NCI-H2107 treated with DMSO at 0.1 percent for 48 hours (cell line): ENCODE results near the gene NEK10.

Source experiments
- DNase-seq: peaks from one replicate; lab custom pipeline; 2025; ENCODE audit not compliant: unreplicated experiment; lab: John Stamatoyannopoulos, UW

The NEK10 gene

DNA sequence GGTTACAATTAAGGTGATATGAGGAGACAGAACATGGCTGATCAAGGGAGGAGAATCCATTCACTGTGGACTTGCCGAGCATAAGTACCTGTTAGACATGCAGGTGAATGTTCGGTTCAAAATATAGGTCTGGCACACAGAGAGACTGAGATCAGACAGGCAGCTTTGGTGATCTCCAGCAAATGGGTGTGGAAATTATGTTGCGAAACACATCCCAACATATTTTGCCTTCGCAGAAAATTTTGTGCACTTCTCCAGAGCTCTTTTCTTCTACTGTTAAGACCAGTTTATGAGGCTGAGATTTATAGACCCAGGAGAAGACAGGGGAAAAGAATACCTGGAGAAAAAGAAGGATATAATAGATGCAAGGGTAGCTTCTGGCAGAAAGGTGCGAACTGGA, 183.2 kb downstream of the NEK10 start:
- DNase-seq = no peak

DNA sequence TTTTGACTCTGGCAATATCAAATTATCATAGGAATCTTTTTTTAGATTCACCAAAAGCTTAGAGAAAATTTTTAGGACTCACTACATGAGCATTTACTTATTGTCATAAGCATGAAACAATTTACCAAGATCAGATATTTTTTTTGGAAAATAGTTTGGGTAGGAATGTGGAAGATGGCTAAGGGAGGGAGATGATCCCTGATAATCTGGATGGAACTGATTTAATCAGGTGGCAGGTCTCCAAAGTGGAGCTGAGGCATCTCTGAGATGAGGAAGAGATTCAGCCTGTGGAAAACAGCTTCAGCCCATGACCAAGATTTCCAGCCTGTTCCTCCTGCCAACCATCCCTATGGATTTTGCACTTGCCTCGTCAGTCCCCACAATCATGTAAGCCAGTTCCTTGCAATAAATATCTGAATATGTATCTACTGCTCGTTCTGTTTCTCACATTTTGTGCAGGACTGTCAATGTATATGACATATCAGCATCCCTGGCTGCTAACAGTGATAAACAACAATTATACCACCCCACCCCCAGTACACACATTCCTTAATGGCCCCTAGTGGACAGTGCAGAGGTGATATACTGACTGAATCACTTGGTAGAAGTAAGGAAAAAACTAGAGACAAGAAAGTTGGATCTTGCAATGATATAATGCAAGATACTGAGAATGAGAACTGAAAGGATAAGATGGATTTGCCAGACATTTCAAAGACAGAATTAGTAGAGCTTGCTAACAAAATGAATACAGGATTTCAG, 183.8 kb downstream of the NEK10 start:
- DNase-seq = no peak

DNA sequence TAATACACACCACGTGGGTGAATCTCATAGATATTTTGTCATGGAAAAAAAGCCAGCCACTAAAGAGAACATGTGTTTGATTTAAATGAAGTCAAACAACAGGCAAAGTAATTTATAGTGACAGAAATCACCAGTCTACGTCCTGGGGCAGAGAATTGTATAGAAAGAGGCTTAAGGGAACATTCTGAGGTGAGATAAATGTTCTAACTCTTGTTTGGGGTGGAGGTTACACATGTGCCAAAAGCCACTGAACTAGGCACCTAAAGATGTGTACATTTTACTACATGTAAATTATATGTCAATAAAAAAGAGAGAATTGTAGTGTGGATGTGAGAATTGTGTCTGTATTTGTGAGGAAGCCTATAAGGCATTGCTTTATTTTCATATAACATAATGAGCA, 184.9 kb downstream of the NEK10 start:
- DNase-seq = no peak

DNA sequence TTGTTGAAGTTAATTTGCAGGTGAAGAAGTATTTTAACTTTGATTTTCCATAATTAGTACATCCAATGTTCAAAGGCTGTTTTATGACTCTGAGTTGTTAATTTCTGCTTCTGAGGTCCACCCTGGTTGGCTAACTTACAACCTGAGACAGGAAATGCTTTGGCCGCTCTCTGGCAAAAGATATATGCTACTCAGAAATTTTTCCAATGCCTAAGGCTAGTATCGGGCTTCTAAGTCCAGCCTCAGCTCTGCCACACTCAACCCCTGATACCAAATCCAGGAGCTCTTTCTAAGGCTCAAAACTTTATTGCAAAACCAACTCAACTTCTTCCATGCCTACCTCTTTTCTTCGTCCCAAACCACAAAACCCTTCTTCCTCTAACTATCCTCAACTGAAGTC, 192.9 kb downstream of the NEK10 start:
- DNase-seq = no peak

DNA sequence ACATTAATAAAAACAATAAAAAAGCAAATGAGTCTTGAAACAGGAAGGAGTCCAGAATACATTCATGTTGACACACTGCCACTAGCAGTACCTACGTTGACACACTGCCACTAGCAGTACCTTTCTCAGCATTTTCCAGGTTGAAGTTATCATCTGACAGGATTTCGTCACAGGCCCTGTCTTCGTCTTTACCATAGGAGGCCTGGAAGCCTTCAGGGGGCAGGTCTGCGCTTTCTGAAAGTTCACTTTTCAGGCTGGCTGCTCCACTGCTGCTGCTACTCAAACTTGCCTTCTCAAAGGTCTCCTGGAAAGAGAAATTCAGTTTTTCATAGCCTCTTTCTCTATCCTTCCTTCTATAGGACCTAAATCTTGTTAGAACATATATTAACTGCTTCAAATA, 194.7 kb downstream of the NEK10 start:
- DNase-seq = no peak

DNA sequence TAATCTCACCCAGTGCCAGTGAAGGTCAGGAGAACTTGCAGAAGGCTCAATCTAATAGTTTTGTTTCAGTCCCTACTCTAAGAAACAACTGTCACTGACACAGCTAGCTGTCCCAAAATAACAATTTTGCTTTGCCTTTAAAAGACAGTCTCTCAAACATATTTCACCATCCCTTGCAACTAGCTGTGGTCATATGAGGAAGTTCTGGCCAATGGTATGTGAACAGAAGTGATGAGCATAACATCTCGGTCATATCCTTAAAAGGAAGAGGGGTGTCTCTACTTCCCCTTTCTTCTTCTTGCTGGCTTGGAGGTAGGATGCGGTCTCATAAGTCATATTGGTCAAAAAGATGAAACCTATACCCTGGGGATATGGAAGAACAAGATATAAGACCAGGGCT, 198.1 kb downstream of the NEK10 start:
- no peak for DNase-seq

DNA sequence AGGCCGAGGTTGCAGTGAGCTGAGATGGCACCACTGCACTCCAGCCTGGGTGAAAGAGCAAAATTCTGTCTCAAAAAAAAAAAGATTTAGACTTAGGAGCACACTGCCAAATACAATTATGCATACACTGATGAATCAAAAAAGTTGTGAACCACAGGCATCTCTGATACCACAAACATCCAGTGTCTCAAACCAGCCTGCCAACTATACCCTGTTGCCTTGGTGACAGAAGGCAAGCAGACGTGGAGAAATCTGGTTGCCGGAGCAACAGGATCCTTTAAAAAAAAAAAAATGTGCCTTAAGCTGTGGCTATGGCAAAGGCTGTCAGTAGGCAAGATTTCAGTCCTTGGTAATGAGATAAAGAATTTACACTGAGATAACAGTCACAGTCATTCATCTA, 202.3 kb downstream of the NEK10 start:
- DNase-seq = no peak

DNA sequence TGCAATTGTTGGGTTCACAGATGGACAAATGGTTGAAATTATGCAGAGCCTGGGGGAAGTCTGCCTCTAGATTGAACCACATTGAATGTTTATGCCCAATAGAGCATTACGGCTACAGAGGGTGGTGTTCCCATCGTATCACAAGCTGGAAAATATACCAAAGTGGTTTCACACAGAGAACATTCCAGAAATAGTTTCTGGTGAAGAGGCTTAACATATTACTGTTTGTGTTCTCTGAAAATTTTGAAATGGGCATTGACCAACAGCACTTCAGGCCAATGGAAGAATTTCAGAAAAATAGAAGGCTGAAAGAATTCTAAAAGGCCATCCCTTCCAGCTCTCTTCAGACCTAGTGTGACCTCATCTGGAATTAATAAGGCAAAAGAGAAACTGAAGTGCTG, 203.9 kb downstream of the NEK10 start:
- DNase-seq = no peak

DNA sequence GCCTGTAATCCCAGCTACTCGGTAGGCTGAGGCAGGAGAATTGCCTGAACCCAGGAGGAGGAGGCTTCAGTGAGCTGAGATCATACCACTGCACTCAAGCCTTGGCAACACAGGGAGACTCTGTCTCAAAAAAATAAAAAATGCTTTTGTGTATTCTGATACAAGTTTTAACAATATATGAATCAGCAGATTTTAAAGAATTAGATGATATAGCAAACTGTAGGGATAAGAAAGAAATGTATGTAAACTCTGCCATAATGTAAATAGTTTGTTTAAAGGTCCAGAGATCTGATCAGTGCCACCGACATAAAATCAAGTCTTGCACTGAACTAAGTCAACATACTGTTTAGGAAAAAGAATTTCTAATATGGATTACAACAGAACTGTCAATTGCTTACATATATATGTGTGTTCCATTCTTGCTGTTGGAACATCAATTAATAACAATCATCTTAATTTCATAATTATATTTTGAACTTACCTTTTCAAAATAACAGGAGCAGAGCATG, 208.3 kb downstream of the NEK10 start:
- no peak for DNase-seq

DNA sequence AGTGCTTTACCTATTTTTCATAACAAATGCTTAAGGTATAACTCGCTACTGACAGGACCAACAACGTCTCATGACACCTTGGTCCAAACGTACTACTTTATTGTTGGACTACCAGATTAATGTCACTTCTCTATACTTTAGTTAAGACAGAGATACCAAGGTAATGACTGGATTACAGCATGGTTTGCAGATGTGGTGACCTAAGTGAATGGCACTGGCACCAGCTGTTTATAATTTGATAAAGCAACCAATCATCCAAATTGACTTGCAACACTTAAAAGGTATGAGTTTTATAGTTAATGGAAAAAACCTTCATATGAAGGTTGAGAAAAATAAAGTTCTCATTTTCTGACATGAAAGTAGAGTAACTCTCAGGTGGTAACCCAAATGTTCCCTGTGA, 209.0 kb downstream of the NEK10 start:
- no peak for DNase-seq

DNA sequence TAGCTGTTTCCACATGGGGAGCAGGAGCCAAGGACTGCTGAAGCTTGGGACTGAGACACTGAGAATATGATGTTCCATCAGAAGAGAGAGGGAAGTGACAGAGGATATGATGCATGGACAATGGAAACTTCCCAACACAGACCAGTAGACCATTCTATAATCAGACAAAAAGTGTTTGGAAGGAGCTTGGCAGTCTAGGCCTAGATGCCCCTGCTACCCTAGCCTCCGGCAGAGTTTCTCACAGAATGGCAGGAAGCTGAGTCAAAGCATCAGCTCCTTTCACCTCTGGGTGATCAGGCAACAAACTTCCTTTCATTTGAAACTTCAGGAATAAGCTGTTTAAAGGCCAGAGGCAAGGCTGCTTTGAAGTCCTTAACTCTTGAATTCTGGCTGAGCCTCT, 222.0 kb downstream of the NEK10 start:
- no peak for DNase-seq

DNA sequence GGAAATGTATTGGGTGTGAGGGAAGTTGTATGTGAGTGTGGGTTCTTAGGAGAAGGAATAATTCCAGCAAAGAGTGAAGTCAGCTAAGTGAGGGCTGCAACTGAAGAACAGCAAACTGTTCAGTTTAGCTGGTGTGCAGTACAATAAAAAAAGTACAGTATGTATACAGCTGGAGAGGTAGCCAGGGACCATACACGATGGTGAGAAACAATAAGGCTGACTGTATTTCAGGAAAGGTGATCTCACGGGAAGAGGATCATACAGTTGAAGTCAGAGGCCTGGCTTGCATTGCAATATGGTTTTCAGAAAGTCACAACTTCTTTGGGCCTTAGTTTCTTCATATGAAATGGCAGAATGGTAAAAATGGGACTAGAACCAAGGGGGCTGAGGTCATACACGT, 222.4 kb downstream of the NEK10 start:
- no peak for DNase-seq

DNA sequence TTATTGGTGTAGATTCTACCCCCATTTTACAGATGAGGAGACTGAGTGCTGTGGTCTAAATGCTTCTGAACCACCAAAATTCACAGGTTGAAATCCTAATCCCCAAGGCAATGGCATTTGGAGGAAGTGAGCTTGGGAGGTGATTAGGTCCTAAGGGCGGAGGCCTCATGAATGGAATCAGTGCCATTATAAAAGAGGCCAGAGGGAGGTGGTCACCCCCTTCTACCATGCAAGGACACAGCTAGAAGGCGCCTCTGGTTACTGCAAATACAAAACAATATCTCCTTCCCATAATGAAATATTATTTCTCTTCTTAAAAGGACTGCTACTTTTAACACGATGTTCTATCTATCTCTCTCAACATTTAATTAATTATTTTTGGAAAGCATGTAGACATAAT, 223.5 kb downstream of the NEK10 start:
- DNase-seq = no peak

DNA sequence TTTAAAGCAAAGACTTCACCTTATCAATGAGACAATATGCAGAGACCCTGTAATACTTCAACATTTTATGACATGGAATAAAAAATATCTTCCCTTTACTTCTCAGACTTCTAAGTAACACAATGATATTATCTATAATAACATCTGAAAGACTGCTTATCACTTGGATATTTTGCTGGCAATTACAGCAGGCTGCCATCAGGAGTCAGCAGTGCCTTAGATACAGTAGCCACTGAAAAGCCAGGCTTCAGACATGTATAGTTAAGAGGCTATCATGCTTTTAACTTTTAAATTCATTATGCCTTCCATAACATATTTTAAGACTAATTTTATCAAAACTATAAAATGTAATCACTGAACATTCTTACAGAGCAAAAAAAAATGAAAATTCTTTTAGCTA, 227.5 kb downstream of the NEK10 start:
- no peak for DNase-seq

DNA sequence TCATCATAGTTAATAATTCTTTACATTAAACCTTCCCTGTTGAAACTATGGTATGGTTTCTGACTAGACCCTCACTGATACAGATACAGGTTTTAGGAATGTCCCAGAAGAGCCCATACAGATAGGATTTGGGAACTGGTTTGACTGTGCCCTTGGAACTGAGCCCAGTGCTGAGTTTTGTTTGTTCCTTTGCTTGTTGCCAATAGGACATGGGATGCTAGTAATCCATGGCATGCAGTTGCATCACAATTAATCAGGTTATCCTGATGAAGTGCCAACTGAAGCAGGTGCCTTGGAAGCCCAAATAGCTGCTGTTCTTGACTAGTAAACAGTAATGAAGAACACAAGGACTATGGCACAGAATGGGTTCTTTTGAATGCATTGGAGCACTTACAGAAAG, 230.6 kb downstream of the NEK10 start:
- no peak for DNase-seq

DNA sequence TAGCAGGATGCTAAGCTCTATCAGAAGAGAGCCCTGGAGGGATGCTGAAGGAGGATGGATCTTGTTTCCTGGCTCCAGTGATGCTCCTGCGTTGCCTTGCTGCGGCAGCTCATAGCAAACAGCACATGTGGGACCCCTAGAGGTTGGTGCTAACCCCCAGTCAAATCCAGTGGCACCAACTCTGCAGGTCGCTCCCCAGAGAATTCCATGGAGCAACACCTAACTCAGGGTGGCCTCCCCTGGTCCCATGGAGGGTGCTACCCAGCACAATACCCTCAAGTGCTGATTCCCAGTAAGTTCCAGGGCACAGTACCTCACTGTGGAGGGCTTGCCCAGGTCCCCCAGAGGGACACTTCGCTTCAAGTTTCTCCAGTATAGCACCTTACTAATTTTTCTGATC, 231.2 kb downstream of the NEK10 start:
- no peak for DNase-seq

DNA sequence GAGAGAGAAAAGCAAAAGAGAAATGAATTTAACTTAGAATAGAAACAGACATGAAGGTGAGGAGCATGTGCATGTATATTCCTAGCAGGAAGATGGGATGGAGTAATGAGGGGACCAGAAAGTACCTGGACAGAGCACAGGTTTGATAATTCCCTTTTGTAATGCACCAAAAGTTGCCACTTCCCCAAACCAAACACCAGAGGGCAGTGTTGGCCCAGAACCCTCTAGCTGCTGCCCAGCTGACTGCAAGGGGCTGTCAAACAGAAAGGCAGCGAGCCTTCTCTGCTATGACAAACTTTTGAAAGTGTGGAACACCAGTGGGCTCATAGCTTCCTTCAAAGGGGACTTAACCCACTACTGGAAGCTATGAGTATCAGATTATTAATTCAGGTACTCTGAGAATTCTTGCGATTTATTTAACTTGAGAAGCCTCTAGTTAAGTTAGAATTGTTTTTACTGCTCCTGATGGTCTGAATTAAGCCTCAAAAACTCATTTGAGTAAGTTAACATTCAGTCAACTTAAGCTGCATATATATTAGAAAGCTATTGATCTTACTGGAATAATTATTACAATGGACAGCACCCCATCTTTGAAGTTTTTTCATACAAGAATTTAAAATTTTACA, 234.9 kb downstream of the NEK10 start:
- peak; percentile 29 for DNase-seq

DNA sequence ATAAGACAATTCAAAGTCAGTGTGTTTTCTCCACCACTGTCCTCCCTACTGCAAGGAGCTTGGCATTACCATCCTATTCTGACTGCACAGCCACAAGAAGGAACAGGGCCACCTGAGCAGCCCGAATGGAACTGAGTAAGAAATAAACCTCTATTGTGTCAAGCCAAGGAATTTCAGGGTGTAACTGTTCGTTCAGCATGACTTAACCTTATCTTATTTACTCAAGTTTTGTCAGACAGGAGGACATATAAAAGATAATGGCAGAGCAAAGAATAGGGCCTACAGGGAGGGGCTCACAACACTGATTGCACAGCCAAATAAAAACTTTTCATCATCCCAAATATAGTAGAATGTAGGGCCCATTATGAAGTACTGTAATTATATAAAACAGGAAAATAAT, 236.1 kb downstream of the NEK10 start:
- DNase-seq = no peak

DNA sequence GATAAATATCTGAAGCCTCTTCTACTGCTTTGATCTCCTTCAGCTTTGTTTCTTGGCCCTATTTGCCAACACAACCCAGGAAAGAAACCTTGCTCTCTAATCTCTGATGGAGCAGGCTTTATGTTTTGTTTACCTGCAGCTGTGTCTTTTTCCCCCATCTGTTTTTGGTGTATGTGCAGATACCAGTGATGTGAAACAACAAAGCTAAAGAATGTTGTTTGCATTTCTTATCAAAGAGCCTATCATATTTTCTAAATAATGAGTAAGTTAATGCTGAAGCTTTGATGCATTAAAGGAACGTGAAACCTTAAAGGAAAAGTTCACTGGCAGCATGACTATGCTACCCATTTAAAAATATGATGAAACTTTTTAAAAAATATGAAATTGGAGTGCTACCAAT, 238.4 kb downstream of the NEK10 start:
- DNase-seq = no peak

DNA sequence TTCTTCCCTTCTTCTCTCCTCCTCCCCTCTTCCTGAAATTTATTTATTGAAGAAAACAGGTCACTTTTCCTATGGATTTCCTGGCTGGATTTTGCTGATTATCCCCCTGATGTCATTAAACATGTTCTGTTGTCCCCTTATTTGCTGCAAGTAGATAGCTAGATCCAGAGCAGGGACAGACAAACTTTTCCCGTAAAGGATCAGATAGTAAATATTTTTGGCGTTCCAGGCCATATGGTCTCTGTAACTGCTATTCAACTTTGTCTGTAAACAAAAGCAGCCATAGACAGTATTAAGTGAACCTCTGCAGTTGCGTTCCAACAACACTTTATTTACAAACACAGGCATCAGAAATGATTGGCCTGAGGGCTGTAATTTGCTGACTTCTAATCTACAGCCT, 241.3 kb downstream of the NEK10 start:
- DNase-seq = no peak

DNA sequence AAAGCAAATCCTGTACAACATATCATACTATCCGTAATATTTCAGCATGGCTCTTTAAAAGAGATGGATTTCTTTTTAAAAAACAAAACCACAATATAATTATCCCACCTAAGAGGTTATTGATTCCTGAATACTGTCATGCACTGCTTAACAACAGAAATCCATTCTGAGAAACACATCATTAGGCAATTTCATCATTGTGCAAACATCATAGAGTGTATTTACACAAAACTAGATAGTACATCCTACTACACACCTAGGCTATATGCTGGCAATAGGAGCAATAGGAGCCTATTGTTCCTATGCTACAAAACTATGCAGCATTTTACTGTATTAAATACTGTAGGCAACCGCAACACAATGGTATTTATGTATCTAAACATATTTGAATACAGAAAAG, 242.0 kb downstream of the NEK10 start:
- peak; percentile 37 for DNase-seq

DNA sequence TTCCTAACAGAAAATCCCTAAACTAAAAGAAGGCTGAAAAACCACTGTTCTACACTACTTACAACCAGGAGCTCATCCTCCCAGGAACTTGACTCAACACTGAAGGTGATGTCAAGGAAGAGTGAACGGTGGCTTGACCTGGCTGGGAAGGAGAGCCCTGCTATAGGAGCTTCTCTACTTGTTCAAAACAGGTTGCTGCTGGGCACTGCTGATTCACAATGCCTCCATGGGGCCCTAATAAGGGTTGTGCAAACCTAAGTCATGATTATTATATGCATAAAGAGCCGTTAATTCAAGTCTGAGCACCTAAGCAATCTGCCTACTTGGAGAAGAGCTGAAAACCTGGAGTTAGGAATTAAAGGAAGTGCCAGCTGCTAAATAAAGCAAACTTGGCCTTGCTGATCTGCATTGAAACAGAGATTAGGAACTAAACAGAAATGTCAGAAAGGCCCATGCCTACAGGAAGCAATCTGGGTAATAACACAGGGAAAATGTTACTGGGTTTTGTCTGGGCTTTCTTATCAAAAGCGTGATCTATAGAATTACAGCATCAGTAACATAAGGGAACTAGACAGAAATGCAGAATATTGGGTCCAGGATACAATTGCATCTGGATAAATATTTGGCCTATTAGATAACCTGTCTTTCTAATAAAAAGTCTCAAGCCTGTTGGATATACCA, 243.2 kb downstream of the NEK10 start:
- no peak for DNase-seq
